Mucosa of descending colon (tissue), 3 donors: Measurements from ENCODE around the gene R3HDM2. TPM values are rescaled to one million over a fixed set of nuclear protein-coding genes. Genes with fewer than 3 reads are reported as not detected.

Experiments used
- ATAC-seq: fragments of 200-7000 bp; cut with Tn5 transposase; one replicate; pipeline ENCODE4 v1.9.1; 2020; ENCODE audit warnings: mild to moderate bottlenecking, moderate library complexity
- DNase-seq, 3 donors: peaks; one replicate each; pipeline ENCODE4 v3.0.0-alpha.2; 2020
- H3K36me3 ChIP-seq: fragments of 200-600 bp; one replicate; pipeline ENCODE4 v1.8.0; 2021; ENCODE audit warnings: low read depth, mild to moderate bottlenecking
- H3K4me1 ChIP-seq: fragments of 200-600 bp; one replicate; pipeline ENCODE4 v1.8.0; 2021; ENCODE audit warnings: low read depth, mild to moderate bottlenecking
- H3K4me3 ChIP-seq: fragments of 200-600 bp; one replicate; pipeline ENCODE4 v1.8.0; 2021; ENCODE audit warnings: mild to moderate bottlenecking
- H3K9me3 ChIP-seq: fragments of 200-600 bp; one replicate; pipeline ENCODE4 v1.8.0; 2021; ENCODE audit warnings: mild to moderate bottlenecking
- intact Hi-C, 2 donors: fragments of 100-400 bp; cut with DNase I in 1 of 2; cut with micrococcal nuclease in 1 of 2; formaldehyde crosslinking; loops; one replicate each; pipeline versions ENCODE4 v1.11.0 to v1.11.1; 2022; cut with DNase I, micrococcal nuclease
- total RNA-seq, 3 donors: library from RNA; stranded (reverse); fragmentation: NEBNext Ultra II Directional in 2 of 3; extraction: Animal tissue kit (Norgen Biotek cat#: 25700) in 2 of 3; gene quantifications; one replicate each; pipeline versions ENCODE4 v1.2.1 to v1.2.4, GENCODE V29; 2021 to 2023
- TF ChIP-seq, protein P1 (sequence below): fragments of 200-600 bp; IDR thresholded peaks from one replicate; pipeline ENCODE4 v1.8.0; 2022; ENCODE audit warnings: antibody characterized with exemption, mild to moderate bottlenecking
- donor health status: DM: no; HTN: no; CAD: no; lungs with moderate emphysema.
- donor health status: DM: no; HTN: no; CAD: no.
- donor health status: DM: no; HTN: yes; CAD: no.

R3HDM2 gene
- total RNA-seq, 3 donors from 2014 or later = 43.9 to 80.8 (median 80.6) TPM

DNA sequence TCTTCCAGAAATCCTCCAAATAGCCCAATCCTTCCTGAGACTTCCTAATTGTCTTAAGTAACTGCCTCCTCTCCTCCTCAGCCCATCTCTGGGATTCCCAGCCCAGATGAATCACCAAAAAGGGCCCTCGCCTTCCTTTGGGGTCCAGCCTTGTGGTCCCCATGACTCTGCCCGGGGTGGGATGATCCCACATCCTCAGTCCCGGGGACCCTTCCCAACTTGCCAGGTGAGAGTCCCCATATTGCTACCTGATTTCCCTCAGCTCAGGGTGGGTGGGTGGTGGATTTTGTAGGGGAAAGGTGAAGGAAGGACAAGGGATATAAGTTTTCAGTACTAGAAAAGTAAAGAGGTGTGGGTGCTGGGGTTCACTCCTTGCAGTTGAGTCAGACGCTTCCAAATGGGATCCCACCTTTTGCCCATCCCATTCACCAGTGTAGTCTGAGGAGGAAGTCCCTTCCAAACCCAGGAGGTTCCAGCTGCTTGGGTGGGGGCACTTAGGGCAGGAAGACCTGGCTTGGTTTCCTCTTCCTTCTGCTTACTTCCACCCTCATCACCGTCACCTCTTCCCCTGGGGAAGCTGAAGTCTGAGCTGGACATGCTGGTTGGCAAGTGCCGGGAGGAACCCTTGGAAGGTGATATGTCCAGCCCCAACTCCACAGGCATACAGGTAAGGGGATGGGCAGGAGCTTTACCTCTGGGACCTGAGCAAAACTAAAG is 34.3 kb upstream of the R3HDM2 start:
- intact Hi-C loops = no loop called here
- no peaks in the 10 kb centered on the region for H3K9me3 ChIP-seq
- TF ChIP-seq, protein P1, sequence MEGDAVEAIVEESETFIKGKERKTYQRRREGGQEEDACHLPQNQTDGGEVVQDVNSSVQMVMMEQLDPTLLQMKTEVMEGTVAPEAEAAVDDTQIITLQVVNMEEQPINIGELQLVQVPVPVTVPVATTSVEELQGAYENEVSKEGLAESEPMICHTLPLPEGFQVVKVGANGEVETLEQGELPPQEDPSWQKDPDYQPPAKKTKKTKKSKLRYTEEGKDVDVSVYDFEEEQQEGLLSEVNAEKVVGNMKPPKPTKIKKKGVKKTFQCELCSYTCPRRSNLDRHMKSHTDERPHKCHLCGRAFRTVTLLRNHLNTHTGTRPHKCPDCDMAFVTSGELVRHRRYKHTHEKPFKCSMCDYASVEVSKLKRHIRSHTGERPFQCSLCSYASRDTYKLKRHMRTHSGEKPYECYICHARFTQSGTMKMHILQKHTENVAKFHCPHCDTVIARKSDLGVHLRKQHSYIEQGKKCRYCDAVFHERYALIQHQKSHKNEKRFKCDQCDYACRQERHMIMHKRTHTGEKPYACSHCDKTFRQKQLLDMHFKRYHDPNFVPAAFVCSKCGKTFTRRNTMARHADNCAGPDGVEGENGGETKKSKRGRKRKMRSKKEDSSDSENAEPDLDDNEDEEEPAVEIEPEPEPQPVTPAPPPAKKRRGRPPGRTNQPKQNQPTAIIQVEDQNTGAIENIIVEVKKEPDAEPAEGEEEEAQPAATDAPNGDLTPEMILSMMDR = no peak
- H3K36me3 ChIP-seq = no peaks in the 10 kb centered on the region
- no peak for ATAC-seq
- DNase-seq = no peak
- H3K4me3 ChIP-seq = no peak overlapping the region
- H3K4me1 ChIP-seq = peaks cover 14% of the 10 kb centered on the region

GRCh38 chr12:57464569-57464968 is 33.7 kb upstream of the R3HDM2 start:
- intact Hi-C loops = no loop called here
- Histone ChIP-seq H3K9me3 (no peaks in the 10 kb centered on the region), H3K4me3 (no peak overlapping the region), H3K36me3 (no peaks in the 10 kb centered on the region), H3K4me1 (peaks cover 19% of the 10 kb centered on the region)
- DNase-seq (no peak), ATAC-seq (no peak)
- TF ChIP-seq, protein P1 = no peak

DNA sequence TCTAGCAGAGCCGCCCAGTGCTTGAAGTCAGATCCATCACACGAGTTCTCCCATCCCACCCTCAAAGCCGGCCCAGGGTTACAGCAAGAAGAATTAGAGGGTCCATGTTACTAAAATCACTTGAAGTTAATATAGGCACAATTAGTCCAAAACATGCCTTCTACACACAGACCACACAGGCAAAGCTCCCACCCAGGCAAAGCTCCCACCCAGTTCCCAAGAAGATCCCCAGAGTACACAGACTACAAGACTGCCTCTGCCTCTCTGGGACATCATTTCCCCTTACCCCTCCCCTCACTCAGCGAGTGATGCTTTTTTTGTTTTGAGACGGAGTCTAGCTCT is 32.0 kb upstream of the R3HDM2 start:
- ATAC-seq (no peak), DNase-seq (no peak)
- Histone ChIP-seq H3K4me3 (no peak overlapping the region), H3K4me1 (peaks cover 27% of the 10 kb centered on the region), H3K36me3 (no peaks in the 10 kb centered on the region), H3K9me3 (no peaks in the 10 kb centered on the region)
- intact Hi-C loops = no loop called here
- TF ChIP-seq, protein P1 = no peak

DNA sequence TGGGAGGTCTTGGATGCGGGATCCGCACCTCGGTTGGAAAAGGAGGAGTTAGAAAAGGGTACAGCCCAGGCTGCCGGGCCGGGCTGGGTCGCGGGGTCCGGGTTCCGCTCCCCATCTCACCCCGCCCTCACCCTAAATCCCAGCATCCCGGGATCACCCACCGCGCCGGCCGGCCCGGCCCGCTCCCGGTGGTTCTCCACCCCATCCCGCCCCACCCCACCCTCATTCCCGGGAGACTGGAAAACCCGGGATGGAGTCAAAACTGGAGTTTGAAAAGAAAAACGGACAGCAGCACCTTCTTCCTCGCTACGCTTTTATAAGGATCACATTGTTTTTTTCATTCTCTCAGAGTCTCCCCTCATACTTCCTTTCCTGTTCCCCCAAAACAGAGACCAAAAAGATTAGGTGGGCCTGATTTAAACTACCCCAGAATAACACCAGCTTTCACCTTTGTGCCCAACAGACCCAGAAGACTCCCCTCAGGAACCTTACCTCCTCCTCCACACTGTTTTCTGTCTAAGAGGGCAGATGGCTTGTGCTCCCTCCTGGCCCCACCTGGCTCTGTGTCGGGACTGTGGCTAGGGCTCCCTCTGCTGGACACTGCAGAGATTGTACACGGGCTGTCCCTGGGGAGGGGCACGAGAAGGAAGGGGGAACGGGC is 31.5 kb upstream of the R3HDM2 start:
- no peak overlapping the region for H3K4me3 ChIP-seq
- intact Hi-C loops = no loop called here
- peak; percentile 88 to 92 (median 89) for DNase-seq
- peaks cover 27% of the 10 kb centered on the region for H3K4me1 ChIP-seq
- TF ChIP-seq, protein P1 = peak; percentile 86
- peak; percentile 82 for ATAC-seq
- H3K36me3 ChIP-seq = no peaks in the 10 kb centered on the region
- H3K9me3 ChIP-seq = no peaks in the 10 kb centered on the region

DNA sequence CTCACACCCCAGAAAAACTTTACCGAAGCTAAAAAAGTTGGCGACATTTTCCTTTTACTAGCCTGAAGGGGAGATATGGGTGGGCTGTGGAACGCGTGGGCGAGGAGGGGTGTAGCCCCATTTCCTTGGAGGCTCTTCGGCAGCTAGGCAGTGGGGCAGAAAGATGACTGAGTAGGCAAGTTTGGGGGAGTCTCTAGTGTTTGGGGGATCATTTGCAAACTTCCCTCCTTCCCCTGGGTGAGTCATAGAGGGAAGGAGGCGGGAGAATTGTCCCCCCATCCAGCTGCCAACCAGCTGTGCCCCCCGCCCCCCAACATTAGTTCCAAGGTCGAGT is 31.0 kb upstream of the R3HDM2 start:
- Histone ChIP-seq H3K36me3 (no peaks in the 10 kb centered on the region), H3K4me3 (peak overlapping the region; percentile 5), H3K4me1 (peaks cover 27% of the 10 kb centered on the region), H3K9me3 (no peaks in the 10 kb centered on the region)
- ATAC-seq = no peak
- TF ChIP-seq, protein P1 = no peak
- no peak for DNase-seq
- intact Hi-C loops = no loop called here
